HL-60 (cell line): Measurements from ENCODE around the gene CATSPERB.
"Not testable (repeated sequence)": the region's sequence is repeated elsewhere in the genome, so short reads cannot be mapped to it uniquely, and the experiment has no call there.

Experiments used
- GABPA ChIP-seq: IDR thresholded peaks from 2 replicates; pipeline ENCODE4 v1.6.1; 2012; ENCODE audit warnings: low read depth
- POLR2AphosphoS5 ChIP-seq: IDR thresholded peaks from 2 replicates; pipeline ENCODE4 v1.6.1; 2012; ENCODE audit warnings: low read depth
- TF ChIP-seq, protein P1 (sequence below): IDR thresholded peaks from one replicate; pipeline ENCODE4 v1.5.1; 2011; ENCODE audit warnings: low read length, control low read depth, inconsistent platforms; ENCODE audit not compliant: insufficient read depth

GRCh38 chr14:91667101-91667500, 64.8 kb downstream of the CATSPERB start:
- not testable (repeated sequence) for TF ChIP-seq POLR2AphosphoS5, GABPA
- TF ChIP-seq, protein P1, sequence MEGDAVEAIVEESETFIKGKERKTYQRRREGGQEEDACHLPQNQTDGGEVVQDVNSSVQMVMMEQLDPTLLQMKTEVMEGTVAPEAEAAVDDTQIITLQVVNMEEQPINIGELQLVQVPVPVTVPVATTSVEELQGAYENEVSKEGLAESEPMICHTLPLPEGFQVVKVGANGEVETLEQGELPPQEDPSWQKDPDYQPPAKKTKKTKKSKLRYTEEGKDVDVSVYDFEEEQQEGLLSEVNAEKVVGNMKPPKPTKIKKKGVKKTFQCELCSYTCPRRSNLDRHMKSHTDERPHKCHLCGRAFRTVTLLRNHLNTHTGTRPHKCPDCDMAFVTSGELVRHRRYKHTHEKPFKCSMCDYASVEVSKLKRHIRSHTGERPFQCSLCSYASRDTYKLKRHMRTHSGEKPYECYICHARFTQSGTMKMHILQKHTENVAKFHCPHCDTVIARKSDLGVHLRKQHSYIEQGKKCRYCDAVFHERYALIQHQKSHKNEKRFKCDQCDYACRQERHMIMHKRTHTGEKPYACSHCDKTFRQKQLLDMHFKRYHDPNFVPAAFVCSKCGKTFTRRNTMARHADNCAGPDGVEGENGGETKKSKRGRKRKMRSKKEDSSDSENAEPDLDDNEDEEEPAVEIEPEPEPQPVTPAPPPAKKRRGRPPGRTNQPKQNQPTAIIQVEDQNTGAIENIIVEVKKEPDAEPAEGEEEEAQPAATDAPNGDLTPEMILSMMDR, result not testable (repeated sequence)
